H1 (cell line): ENCODE data around the gene SPON2.

Experiments used
- CHD2 ChIP-seq: IDR thresholded peaks from 2 replicates; pipeline ENCODE4 v1.6.1; 2012; ENCODE audit warnings: low read length, improper control_type of control experiment
- EGR1 ChIP-seq: IDR thresholded peaks from 2 replicates; pipeline ENCODE4 v1.6.1; 2011; ENCODE audit warnings: low read depth, low read length, borderline replicate concordance
- EZH2 ChIP-seq: fragments of 200-600 bp; sonication (generic); IDR thresholded peaks from 2 replicates; pipeline ENCODE4 v1.7.1; 2012; ENCODE audit warnings: low read depth, mild to moderate bottlenecking, moderate library complexity, low read length, inconsistent platforms; ENCODE audit not compliant: severe bottlenecking
- GABPA ChIP-seq: IDR thresholded peaks from 2 replicates; pipeline ENCODE4 v1.6.1; 2011; ENCODE audit warnings: mild to moderate bottlenecking, low read length, moderate library complexity, borderline replicate concordance; ENCODE audit not compliant: insufficient read depth
- JUN ChIP-seq: IDR thresholded peaks from 2 replicates; pipeline ENCODE4 v1.6.1; 2011; ENCODE audit warnings: low read depth, mild to moderate bottlenecking, improper control_type of control experiment, low read length
- KDM1A ChIP-seq: fragments of 200-600, 300-600 bp; sonication (generic); IDR thresholded peaks from 2 replicates; pipeline ENCODE4 v1.7.1; 2016; ENCODE audit warnings: mild to moderate bottlenecking, low read length, borderline replicate concordance
- POLR2A ChIP-seq, 2 experiments: IDR thresholded peaks; 1 replicate in 1 of 2; 2 replicates in 1 of 2; pipeline ENCODE4 v1.6.1; 2011; ENCODE audit warnings: low read depth in 2 of 2, low read length in 2 of 2, mild to moderate bottlenecking in 2 of 2; ENCODE audit errors: control extremely low read depth in 1 of 2
- POLR2AphosphoS5 ChIP-seq: IDR thresholded peaks from 2 replicates; pipeline ENCODE4 v1.6.1; 2011; ENCODE audit warnings: low read depth, low read length
- RAD21 ChIP-seq, 2 experiments: IDR thresholded peaks in 1 of 2; conservative IDR thresholded peaks in 1 of 2; 2 replicates each; pipeline ENCODE4 v1.6.1; 2011; ENCODE audit warnings: low read depth in 2 of 2, low read length in 2 of 2, improper control_type of control experiment in 1 of 2, inconsistent platforms in 1 of 2, mild to moderate bottlenecking in 1 of 2, moderate library complexity in 1 of 2
- RFX5 ChIP-seq: IDR thresholded peaks from 2 replicates; pipeline ENCODE4 v1.6.1; 2011; ENCODE audit warnings: low read depth, low read length, improper control_type of control experiment, borderline replicate concordance
- SAP30 ChIP-seq: fragments of 300-600 bp; sonication (generic); IDR thresholded peaks from 2 replicates; pipeline ENCODE4 v1.7.1; 2012; ENCODE audit warnings: low read length, moderate library complexity, mild to moderate bottlenecking, inconsistent platforms; ENCODE audit not compliant: insufficient read depth, insufficient replicate concordance
- SRF ChIP-seq: IDR thresholded peaks from 2 replicates; pipeline ENCODE4 v1.6.1; 2011; ENCODE audit warnings: mild to moderate bottlenecking, low read depth, low read length, moderate library complexity
- TF ChIP-seq, protein P1 (sequence below), 3 experiments: IDR thresholded peaks; 1 replicate in 2 of 3; 2 replicates in 1 of 3; pipeline versions ENCODE4 v1.5.1 to v1.6.1; 2011; ENCODE audit warnings: low read length in 3 of 3, mild to moderate bottlenecking in 3 of 3, inconsistent platforms in 2 of 3, low read depth in 1 of 3, moderate library complexity in 1 of 3; ENCODE audit not compliant: insufficient read depth in 1 of 3; ENCODE audit errors: control extremely low read depth in 1 of 3
- TF ChIP-seq, protein P2 (sequence below): IDR thresholded peaks from 2 replicates; pipeline ENCODE4 v1.6.1; 2012; ENCODE audit warnings: low read length, inconsistent platforms

DNA sequence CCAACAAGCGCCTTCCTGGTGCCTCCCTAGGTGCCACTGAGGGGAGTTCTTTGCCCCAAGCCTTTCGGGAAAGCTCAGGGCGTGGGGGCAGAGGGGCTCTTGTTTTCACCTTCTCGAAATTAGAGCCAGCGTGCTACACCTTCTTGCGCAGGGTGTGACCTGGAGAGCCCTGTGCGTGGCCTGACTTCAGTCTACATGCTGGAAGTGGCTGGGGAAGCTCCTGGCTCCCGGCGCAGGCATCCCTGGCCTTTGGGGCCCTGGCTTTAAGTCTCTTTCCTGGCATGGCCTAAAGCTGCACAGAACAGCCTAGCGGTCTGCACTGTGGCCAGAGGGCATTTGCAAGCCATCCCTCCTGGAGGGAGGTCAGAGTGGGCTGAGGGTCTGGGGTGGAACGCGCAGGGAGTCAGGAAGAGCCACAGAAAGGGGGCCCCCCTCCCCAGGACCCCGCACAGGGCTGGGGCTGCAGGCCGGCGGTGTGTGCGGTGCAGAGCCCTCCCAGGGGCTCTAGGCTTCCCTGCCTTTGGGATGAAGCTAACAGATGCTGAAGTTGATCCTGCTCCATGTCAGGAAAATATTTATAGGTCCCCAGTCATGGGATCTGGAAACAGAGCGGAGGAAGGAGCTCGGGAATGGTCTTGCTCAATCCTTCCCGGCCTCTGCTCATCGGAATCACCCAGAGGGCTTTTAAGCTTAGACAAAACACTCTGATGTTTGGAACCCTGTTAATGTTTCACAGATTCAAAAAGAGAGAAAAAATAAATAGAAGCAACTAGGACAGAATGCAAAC is 781 bp upstream of the SPON2 start:
- TF ChIP-seq SRF (no peak), GABPA (no peak), JUN (no peak), POLR2A (IDR thresholded peaks at IDR 0.05; ENCODE audit: control extremely low read depth in 1 of 2, low read depth in 2 of 2, low read length in 2 of 2) (no peak), POLR2AphosphoS5 (no peak), RFX5 (no peak), EZH2 (no peak), EGR1 (no peak), CHD2 (no peak), SAP30 (no peak), KDM1A (no peak), RAD21 (IDR thresholded peaks at IDR 0.05 in 1 of 2, conservative IDR thresholded peaks at IDR 0.05 in 1 of 2; ENCODE audit: low read depth in 2 of 2, low read length in 2 of 2) (no peak)
- TF ChIP-seq, protein P1, sequence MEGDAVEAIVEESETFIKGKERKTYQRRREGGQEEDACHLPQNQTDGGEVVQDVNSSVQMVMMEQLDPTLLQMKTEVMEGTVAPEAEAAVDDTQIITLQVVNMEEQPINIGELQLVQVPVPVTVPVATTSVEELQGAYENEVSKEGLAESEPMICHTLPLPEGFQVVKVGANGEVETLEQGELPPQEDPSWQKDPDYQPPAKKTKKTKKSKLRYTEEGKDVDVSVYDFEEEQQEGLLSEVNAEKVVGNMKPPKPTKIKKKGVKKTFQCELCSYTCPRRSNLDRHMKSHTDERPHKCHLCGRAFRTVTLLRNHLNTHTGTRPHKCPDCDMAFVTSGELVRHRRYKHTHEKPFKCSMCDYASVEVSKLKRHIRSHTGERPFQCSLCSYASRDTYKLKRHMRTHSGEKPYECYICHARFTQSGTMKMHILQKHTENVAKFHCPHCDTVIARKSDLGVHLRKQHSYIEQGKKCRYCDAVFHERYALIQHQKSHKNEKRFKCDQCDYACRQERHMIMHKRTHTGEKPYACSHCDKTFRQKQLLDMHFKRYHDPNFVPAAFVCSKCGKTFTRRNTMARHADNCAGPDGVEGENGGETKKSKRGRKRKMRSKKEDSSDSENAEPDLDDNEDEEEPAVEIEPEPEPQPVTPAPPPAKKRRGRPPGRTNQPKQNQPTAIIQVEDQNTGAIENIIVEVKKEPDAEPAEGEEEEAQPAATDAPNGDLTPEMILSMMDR (IDR thresholded peaks at IDR 0.05; ENCODE audit: control extremely low read depth in 1 of 3, insufficient read depth in 1 of 3, low read depth in 1 of 3, low read length in 3 of 3) = no peak
- TF ChIP-seq, protein P2, sequence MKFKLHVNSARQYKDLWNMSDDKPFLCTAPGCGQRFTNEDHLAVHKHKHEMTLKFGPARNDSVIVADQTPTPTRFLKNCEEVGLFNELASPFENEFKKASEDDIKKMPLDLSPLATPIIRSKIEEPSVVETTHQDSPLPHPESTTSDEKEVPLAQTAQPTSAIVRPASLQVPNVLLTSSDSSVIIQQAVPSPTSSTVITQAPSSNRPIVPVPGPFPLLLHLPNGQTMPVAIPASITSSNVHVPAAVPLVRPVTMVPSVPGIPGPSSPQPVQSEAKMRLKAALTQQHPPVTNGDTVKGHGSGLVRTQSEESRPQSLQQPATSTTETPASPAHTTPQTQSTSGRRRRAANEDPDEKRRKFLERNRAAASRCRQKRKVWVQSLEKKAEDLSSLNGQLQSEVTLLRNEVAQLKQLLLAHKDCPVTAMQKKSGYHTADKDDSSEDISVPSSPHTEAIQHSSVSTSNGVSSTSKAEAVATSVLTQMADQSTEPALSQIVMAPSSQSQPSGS = no peak
